SU-DHL-6 (cell line): ENCODE results near the gene TSKS.

Experiments used
- H2AFZ ChIP-seq: fragments of 200-600 bp; sonication (generic); 2 replicates; pipeline ENCODE4 v1.6.1; 2014; ENCODE audit warnings: low read depth, mild to moderate bottlenecking, moderate library complexity, mixed read lengths, antibody characterized with exemption, low read length; ENCODE audit not compliant: severe bottlenecking
- H3F3A ChIP-seq: fragments of 200-600 bp; shearing (Covaris generic); 2 replicates; pipeline ENCODE4 v1.6.0; 2016; ENCODE audit warnings: antibody characterized with exemption, mild to moderate bottlenecking; ENCODE audit not compliant: insufficient read depth
- H3K27ac ChIP-seq: fragments of 200-600 bp; sonication (generic); 2 replicates; pipeline ENCODE4 v1.5.1; 2016; ENCODE audit warnings: low read depth, mild to moderate bottlenecking, low read length, moderate library complexity, mixed read lengths
- H3K27me3 ChIP-seq: fragments of 200-600 bp; sonication (generic), shearing (Covaris generic); 2 replicates; pipeline ENCODE4 v1.6.0; 2014; ENCODE audit warnings: mild to moderate bottlenecking, low read length
- H3K36me3 ChIP-seq: fragments of 200-600 bp; sonication (generic); 2 replicates; pipeline ENCODE4 v1.6.1; 2014; ENCODE audit warnings: mild to moderate bottlenecking, low read length, mixed read lengths
- H3K4me2 ChIP-seq: fragments of 300-600, 200-600 bp; shearing (Covaris generic), sonication (generic); 2 replicates; pipeline ENCODE4 v1.6.0; 2014; ENCODE audit warnings: low read length, low read depth, mild to moderate bottlenecking; ENCODE audit not compliant: poor library complexity, severe bottlenecking
- H3K4me3 ChIP-seq: fragments of 200-600 bp; sonication (generic); 2 replicates; pipeline ENCODE4 v1.5.1; 2014; ENCODE audit warnings: antibody characterized with exemption, low read length, mild to moderate bottlenecking, mixed read lengths; ENCODE audit not compliant: insufficient read depth, poor library complexity, severe bottlenecking
- H3K79me2 ChIP-seq: fragments of 200-600 bp; sonication (generic); 2 replicates; pipeline ENCODE4 v1.6.1; 2014; ENCODE audit warnings: mild to moderate bottlenecking, low read length, moderate library complexity; ENCODE audit not compliant: insufficient read depth
- H3K9ac ChIP-seq: fragments of 200-600 bp; sonication (generic); 2 replicates; pipeline ENCODE4 v1.7.0; 2014; ENCODE audit warnings: mild to moderate bottlenecking, low read length
- H3K9me2 ChIP-seq: fragments of 200-600 bp; sonication (generic); replicated peaks from 2 replicates; pipeline ENCODE4 v1.6.1; 2014; ENCODE audit warnings: low read length; ENCODE audit not compliant: insufficient read depth
- H3K9me3 ChIP-seq: fragments of 200-600 bp; sonication (generic); 2 replicates; pipeline ENCODE4 v1.6.1; 2014; ENCODE audit warnings: low read length, mixed read lengths; ENCODE audit not compliant: insufficient read depth
- H4K20me1 ChIP-seq: fragments of 200-600 bp; sonication (generic); 2 replicates; pipeline ENCODE4 v1.6.1; 2014; ENCODE audit warnings: low read depth, mild to moderate bottlenecking, antibody characterized with exemption, low read length, moderate library complexity, mixed read lengths
- EZH2phosphoT487 ChIP-seq: fragments of 200-600 bp; sonication (generic), shearing (Covaris generic); conservative IDR thresholded peaks from 2 replicates; pipeline ENCODE4 v1.6.1; 2018; ENCODE audit warnings: mild to moderate bottlenecking, antibody characterized with exemption, low read length, moderate library complexity, mixed read lengths
- TF ChIP-seq, protein P1 (sequence below): fragments of 200-600 bp; sonication (generic); IDR thresholded peaks from one replicate; pipeline ENCODE4 v1.5.1; 2017; ENCODE audit warnings: antibody characterized with exemption, mild to moderate bottlenecking, low read length, moderate library complexity; ENCODE audit not compliant: insufficient read depth, poor library complexity, severe bottlenecking

Gene TSKS

GRCh38 chr19:49749055-49749716, 13.9 kb downstream of the TSKS start:
- H3K9me2 ChIP-seq: no peaks in the 10 kb centered on the region
- H3K27ac ChIP-seq: no peak overlapping the region
- H3K27me3 ChIP-seq: no peaks in the 10 kb centered on the region
- no peaks in the 10 kb centered on the region for H3F3A ChIP-seq
- H3K4me2 ChIP-seq: no peak overlapping the region
- no peak overlapping the region for H3K4me3 ChIP-seq
- no peaks in the 10 kb centered on the region for H3K36me3 ChIP-seq
- H4K20me1 ChIP-seq: no peaks in the 10 kb centered on the region
- no peaks in the 10 kb centered on the region for H3K79me2 ChIP-seq
- H3K9me3 ChIP-seq: peaks cover 7% of the 10 kb centered on the region; the same call in 1 of the 2 replicates
- H3K9ac ChIP-seq: no peak overlapping the region
- no peak for TF ChIP-seq EZH2phosphoT487
- TF ChIP-seq, protein P1, sequence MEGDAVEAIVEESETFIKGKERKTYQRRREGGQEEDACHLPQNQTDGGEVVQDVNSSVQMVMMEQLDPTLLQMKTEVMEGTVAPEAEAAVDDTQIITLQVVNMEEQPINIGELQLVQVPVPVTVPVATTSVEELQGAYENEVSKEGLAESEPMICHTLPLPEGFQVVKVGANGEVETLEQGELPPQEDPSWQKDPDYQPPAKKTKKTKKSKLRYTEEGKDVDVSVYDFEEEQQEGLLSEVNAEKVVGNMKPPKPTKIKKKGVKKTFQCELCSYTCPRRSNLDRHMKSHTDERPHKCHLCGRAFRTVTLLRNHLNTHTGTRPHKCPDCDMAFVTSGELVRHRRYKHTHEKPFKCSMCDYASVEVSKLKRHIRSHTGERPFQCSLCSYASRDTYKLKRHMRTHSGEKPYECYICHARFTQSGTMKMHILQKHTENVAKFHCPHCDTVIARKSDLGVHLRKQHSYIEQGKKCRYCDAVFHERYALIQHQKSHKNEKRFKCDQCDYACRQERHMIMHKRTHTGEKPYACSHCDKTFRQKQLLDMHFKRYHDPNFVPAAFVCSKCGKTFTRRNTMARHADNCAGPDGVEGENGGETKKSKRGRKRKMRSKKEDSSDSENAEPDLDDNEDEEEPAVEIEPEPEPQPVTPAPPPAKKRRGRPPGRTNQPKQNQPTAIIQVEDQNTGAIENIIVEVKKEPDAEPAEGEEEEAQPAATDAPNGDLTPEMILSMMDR: no peak
- no peak overlapping the region for H2AFZ ChIP-seq

- no peak overlapping the region for H3K27ac ChIP-seq
- no peak overlapping the region for H3K9ac ChIP-seq
- no peaks in the 10 kb centered on the region for H3K27me3 ChIP-seq
- H2AFZ ChIP-seq: no peak overlapping the region
- H4K20me1 ChIP-seq: no peaks in the 10 kb centered on the region
- H3K4me3 ChIP-seq: no peak overlapping the region
- TF ChIP-seq, protein P1: no peak
- TF ChIP-seq EZH2phosphoT487: no peak
- no peaks in the 10 kb centered on the region for H3F3A ChIP-seq
- H3K9me2 ChIP-seq: no peaks in the 10 kb centered on the region
- H3K4me2 ChIP-seq: no peak overlapping the region
- H3K79me2 ChIP-seq: no peaks in the 10 kb centered on the region
- no peaks in the 10 kb centered on the region for H3K36me3 ChIP-seq
- no peaks in the 10 kb centered on the region for H3K9me3 ChIP-seq
These were observed 16.7 kb downstream of the TSKS start for GRCh38 chr19:49746206-49746958.

GRCh38 chr19:49744946-49745381, 18.1 kb downstream of the TSKS start:
- Histone ChIP-seq H3K27me3 (no peaks in the 10 kb centered on the region), H3K79me2 (no peaks in the 10 kb centered on the region), H3F3A (no peaks in the 10 kb centered on the region), H3K9me2 (no peaks in the 10 kb centered on the region), H3K4me2 (no peak overlapping the region), H4K20me1 (no peaks in the 10 kb centered on the region), H3K36me3 (no peaks in the 10 kb centered on the region), H3K9me3 (no peaks in the 10 kb centered on the region), H3K4me3 (no peak overlapping the region), H2AFZ (no peak overlapping the region), H3K9ac (no peak overlapping the region), H3K27ac (no peak overlapping the region)
- TF ChIP-seq, protein P1: no peak
- no peak for TF ChIP-seq EZH2phosphoT487
